ENCODE results near the gene MAP3K5. TPM values are rescaled to one million over a fixed set of nuclear protein-coding genes. Genes with fewer than 3 reads are reported as not detected.

The MAP3K5 gene
- total RNA-seq, 4 donors from 2014 or later = 20.8 to 31.7 (median 23.4) TPM

- H3K27ac ChIP-seq = peak overlapping the region in 3 of 4 donors; percentile 56 to 70 (median 63)
- no peaks in the 10 kb centered on the region for H3K36me3 ChIP-seq
- H3K4me3 ChIP-seq = no peak overlapping the region
- H3K27me3 ChIP-seq = no peaks in the 10 kb centered on the region
- no peaks in the 10 kb centered on the region for H3K9me3 ChIP-seq
- no peak for ATAC-seq
- TF ChIP-seq POLR2AphosphoS5 (IDR thresholded peaks at IDR 0.05) = no peak
- TF ChIP-seq EP300 (IDR thresholded peaks at IDR 0.05) = no peak
- TF ChIP-seq CTCF (IDR thresholded peaks at IDR 0.05) = no peak
- no peak for TF ChIP-seq POLR2A (IDR thresholded peaks at IDR 0.05)
- 82 to 89% methylated on average over 2 to 3 of the region's 3 CpGs for WGBS, 2 donors (ENCODE audit: low coverage in 1 of 2)
- H3K4me1 ChIP-seq = peaks cover 0 to 55% (median 9%) of the 10 kb centered on the region in 3 donors
Observed at GRCh38 chr6:136739501-136739900, 52.8 kb downstream of the MAP3K5 start.

- no peaks in the 10 kb centered on the region for H3K9me3 ChIP-seq
- TF ChIP-seq CTCF (IDR thresholded peaks at IDR 0.05) = no peak
- no peak for TF ChIP-seq POLR2A (IDR thresholded peaks at IDR 0.05)
- ATAC-seq = no peak
- WGBS, 2 donors (ENCODE audit: low coverage in 1 of 2) = 60 to 92% methylated on average over 2 to 4 of the region's 4 CpGs
- peaks cover 0 to 51% (median 9%) of the 10 kb centered on the region in 3 donors for H3K4me1 ChIP-seq
- no peaks in the 10 kb centered on the region for H3K27me3 ChIP-seq
- H3K36me3 ChIP-seq = no peaks in the 10 kb centered on the region
- no peak overlapping the region for H3K4me3 ChIP-seq
- H3K27ac ChIP-seq = peak overlapping the region in 3 of 4 donors; percentile 56 to 70 (median 63)
Observed at GRCh38 chr6:136739071-136739470, 53.2 kb downstream of the MAP3K5 start.

GRCh38 chr6:136738692-136739057 lies 53.6 kb downstream of the MAP3K5 start:
- H3K4me3 ChIP-seq = no peak overlapping the region
- no peaks in the 10 kb centered on the region for H3K27me3 ChIP-seq
- TF ChIP-seq EP300 (IDR thresholded peaks at IDR 0.05) (no peak), POLR2AphosphoS5 (IDR thresholded peaks at IDR 0.05) (no peak), CTCF (IDR thresholded peaks at IDR 0.05) (no peak), POLR2A (IDR thresholded peaks at IDR 0.05) (no peak)
- no peak for ATAC-seq
- peaks cover 0 to 51% (median 9%) of the 10 kb centered on the region in 3 donors for H3K4me1 ChIP-seq
- WGBS, 2 donors (ENCODE audit: low coverage in 1 of 2) = 54 to 70% methylated on average over 3 to 6 of the region's 6 CpGs
- H3K27ac ChIP-seq = peak overlapping the region; percentile 49 to 70 (median 60)
- H3K36me3 ChIP-seq = no peaks in the 10 kb centered on the region
- no peaks in the 10 kb centered on the region for H3K9me3 ChIP-seq

GRCh38 chr6:136737871-136738691 lies 54.2 kb downstream of the MAP3K5 start:
- H3K36me3 ChIP-seq = no peaks in the 10 kb centered on the region

More at GRCh38 chr6:136737871-136738691, 54.2 kb downstream of the MAP3K5 start:
- WGBS, 2 donors (ENCODE audit: low coverage in 1 of 2) = 46 to 47% methylated on average over 5 to 8 of the region's 9 CpGs
- Histone ChIP-seq H3K27me3 (no peaks in the 10 kb centered on the region), H3K27ac (peak overlapping the region; percentile 49 to 70 (median 60)), H3K4me1 (peaks cover 0 to 51% (median 9%) of the 10 kb centered on the region in 3 donors), H3K4me3 (no peak overlapping the region), H3K9me3 (no peaks in the 10 kb centered on the region)
- peak; percentile 92 for ATAC-seq
- TF ChIP-seq EP300 (IDR thresholded peaks at IDR 0.05) (no peak), POLR2AphosphoS5 (IDR thresholded peaks at IDR 0.05) (peak; percentile 63), POLR2A (IDR thresholded peaks at IDR 0.05) (no peak), CTCF (IDR thresholded peaks at IDR 0.05) (no peak)

All from gastroesophageal sphincter (tissue), 4 donors.